Esophagus squamous epithelium (tissue), 5 donors: ENCODE data around the gene VPS29. TPM values are rescaled to one million over a fixed set of nuclear protein-coding genes. Genes with fewer than 3 reads are reported as not detected.

Experiments used
- DNase-seq: peaks from one replicate; lab custom pipeline; 2025; lab: John Stamatoyannopoulos, UW
- H3K27ac ChIP-seq, 4 donors: fragments of 200-600 bp; sonication (generic); one replicate each; pipeline ENCODE4 v1.5.1; 2016 to 2019; ENCODE audit warnings: mild to moderate bottlenecking in 1 of 4
- H3K27me3 ChIP-seq, 4 donors: fragments of 200-600 bp; sonication (generic); 1 replicate in 3 of 4; 2 replicates in 1 of 4; pipeline versions ENCODE4 v1.5.1 to v1.6.0; 2017 to 2021; ENCODE audit warnings: antibody characterized with exemption in 1 of 4
- H3K36me3 ChIP-seq, 3 donors: fragments of 200-600 bp; sonication (generic); one replicate each; pipeline ENCODE4 v1.5.1; 2016 to 2019
- H3K4me1 ChIP-seq, 3 donors: fragments of 200-600 bp; sonication (generic); one replicate each; pipeline ENCODE4 v1.5.1; 2017 to 2019
- H3K4me3 ChIP-seq, 4 donors: fragments of 200-600 bp; sonication (generic); 1 replicate in 3 of 4; 2 replicates in 1 of 4; pipeline ENCODE4 v1.5.1; 2016 to 2019; ENCODE audit warnings: mild to moderate bottlenecking in 2 of 4, moderate library complexity in 1 of 4
- H3K9me3 ChIP-seq, 3 donors: fragments of 200-600 bp; sonication (generic); one replicate each; pipeline ENCODE4 v1.5.1; 2016 to 2019
- CTCF ChIP-seq, 6 experiments: fragments of 450-650 bp in 4 of 6; fragments of 200-600 bp in 2 of 6; sonication (generic) in 2 of 6; IDR thresholded peaks; one replicate each; pipeline ENCODE4 v1.5.1; 2016 to 2019; ENCODE audit warnings: antibody characterized with exemption in 6 of 6, mild to moderate bottlenecking in 4 of 6, moderate library complexity in 4 of 6
- POLR2A ChIP-seq, 4 donors: fragments of 450-650 bp; IDR thresholded peaks; one replicate each; pipeline ENCODE4 v1.6.1; 2017; ENCODE audit warnings: antibody characterized with exemption in 4 of 4, mild to moderate bottlenecking in 4 of 4, moderate library complexity in 3 of 4
- WGBS, 2 donors: methylation state at CpG; one replicate each; pipeline ENCODE4 v1.1.5; 2018; 5-methylcytosine and 5-hydroxymethylcytosine counted together
- intact Hi-C: fragments of 100-400 bp; cut with DNase I; formaldehyde crosslinking; loops from one replicate; pipeline ENCODE4 v1.15.0; 2022
- small RNA-seq, 4 donors: library from RNA; depleted of rRNA; stranded (forward); fragments of <200 nt; gene quantifications; one replicate each; pipeline ENCODE3, GENCODE V24; 2016
- total RNA-seq, 4 donors: library from RNA; depleted of rRNA; stranded (reverse); fragments of >200 nt; gene quantifications; one replicate each; pipeline ENCODE4 v1.1.0, GENCODE V29; 2016
- donor health status: DM: yes; HTN: yes; CAD: no.

VPS29 gene
- total RNA-seq, 4 donors from 2014 or later: 66.9 to 146 (median 110) TPM

DNA sequence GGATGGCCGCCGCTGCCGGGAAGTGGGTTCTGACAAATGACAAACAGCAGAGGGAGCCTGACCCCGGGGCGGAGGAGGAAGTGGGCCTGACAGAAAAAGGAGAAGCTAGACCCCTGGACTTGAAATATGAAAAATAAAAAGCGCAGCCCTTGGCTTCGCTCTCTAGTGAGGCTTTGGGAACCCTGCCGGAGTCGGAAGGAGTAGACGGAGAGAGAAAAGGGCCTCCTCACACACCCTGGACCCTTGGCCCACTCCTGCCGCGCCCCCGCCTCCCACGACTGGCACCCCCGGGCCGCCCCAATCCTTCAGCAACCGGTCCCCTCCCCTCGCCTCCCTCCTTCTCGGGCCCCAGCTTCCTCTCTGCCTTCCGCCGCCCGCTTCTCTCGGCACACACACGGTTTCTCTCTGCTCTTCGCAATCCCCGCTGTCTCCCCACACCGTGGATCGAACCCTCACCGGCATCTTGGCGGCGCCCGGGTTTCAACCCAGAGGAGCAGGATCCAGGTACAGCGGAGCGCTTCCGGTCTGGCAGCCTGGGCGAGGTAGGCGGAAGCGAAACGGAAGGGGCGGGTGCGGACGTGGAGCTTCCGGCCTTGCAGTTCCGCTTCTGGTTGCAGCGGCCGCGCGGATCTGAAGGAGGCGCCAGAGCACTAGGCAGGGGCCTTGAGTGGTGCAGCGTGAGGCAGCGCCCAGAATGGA lies 52.0 kb downstream of the VPS29 start, which contains the start of gene ARPC3:
Gene ARPC3, minus strand, starts transcription at position 539 of the 699 bp plus-strand sequence. Its CDS starts 77 bp downstream, at position 462.
- intact Hi-C loops: loop anchor here (5.0 to 10.0 kb wide), 2 partner anchors 65 to 152 kb away; no protein-coding TSS in a partner anchor
- WGBS, 2 donors: 0 to 2% methylated on average over 24 to 35 of the region's 51 CpGs
- TF ChIP-seq CTCF (IDR thresholded peaks at IDR 0.05): peak; percentile 82 to 96 (median 92)
- TF ChIP-seq POLR2A (IDR thresholded peaks at IDR 0.05): peak in 2 of 4 donors; percentile 55 to 75
- Histone ChIP-seq H3K27me3 (no peaks in the 10 kb centered on the region), H3K36me3 (peaks cover 0 to 57% (median 5%) of the 10 kb centered on the region in 3 donors), H3K9me3 (no peaks in the 10 kb centered on the region), H3K4me3 (peak within 1 kb of the TSS; percentile 66 to 90 (median 88)), H3K27ac (peak within 1 kb of the TSS; percentile 96 to 97 (median 96)), H3K4me1 (peaks cover 0 to 46% (median 28%) of the 10 kb centered on the region in 3 donors)
- peak; percentile 79 for DNase-seq

- peak overlapping the region; percentile 39 to 68 (median 56) for H3K27ac ChIP-seq
- no peak for DNase-seq
- no peaks in the 10 kb centered on the region for H3K27me3 ChIP-seq
- no peak for TF ChIP-seq CTCF (IDR thresholded peaks at IDR 0.05)
- H3K4me3 ChIP-seq: no peak overlapping the region
- no peaks in the 10 kb centered on the region for H3K9me3 ChIP-seq
- intact Hi-C loops: no loop called here
- 69 to 85% methylated on average over 3 of the region's 3 CpGs for WGBS, 2 donors
- peaks cover 5 to 79% (median 18%) of the 10 kb centered on the region in 3 donors for H3K36me3 ChIP-seq
- H3K4me1 ChIP-seq: peaks cover 0 to 49% (median 28%) of the 10 kb centered on the region in 3 donors
Measured at GRCh38 chr12:110444455-110444854, 57.5 kb downstream of the VPS29 start.

Small RNAs within 50 kb of the gene (small RNA-seq; reads per million reads assigned to genes)
- gene RF00278: 0 reads per million in 4 donors

Other genes with a start within 250 kb of the VPS29 start
- gene ATP2A2, start 220.9 kb downstream of the VPS29 start, total RNA-seq: 100 to 1,000 TPM; 147 to 263 (median 177) TPM
- gene ANAPC7, start 98.4 kb downstream of the VPS29 start, total RNA-seq: 10 to 100 TPM; 67.5 to 78.8 (median 74.4) TPM
- gene ARPC3, start 51.8 kb downstream of the VPS29 start, total RNA-seq: 100 to 1,000 TPM; 439 to 894 (median 711) TPM
- gene GPN3, start 33.9 kb downstream of the VPS29 start, total RNA-seq: 10 to 100 TPM in 3 of 4 donors, 1 to 10 TPM in 1; 5.5 to 27.1 (median 12.9) TPM
- 1 to 10 TPM in 3 of 4 donors, not detected in 1; 1.9 to 7.1 (median 3.4) TPM for gene FAM216A, start 33.3 kb downstream of the VPS29 start, total RNA-seq
- gene RAD9B, start 220 bp upstream of the VPS29 start, total RNA-seq: under 1 TPM in 3 of 4 donors, not detected in 1; 0.23 to 0.76 (median 0.40) TPM
- 10 to 100 TPM; 14.8 to 30.5 (median 19.2) TPM for gene PPTC7, start 81.2 kb upstream of the VPS29 start, total RNA-seq
- gene TCTN1, start 112.0 kb upstream of the VPS29 start, total RNA-seq: 10 to 100 TPM in 2 of 4 donors, 1 to 10 TPM in 2; 4.4 to 15.6 (median 8.8) TPM
- gene HVCN1, start 187.0 kb upstream of the VPS29 start, total RNA-seq: 1 to 10 TPM; 1.0 to 5.7 (median 1.7) TPM
- 100 to 1,000 TPM in 3 of 4 donors, 10 to 100 TPM in 1; 55.3 to 127 (median 114) TPM for gene PPP1CC, start 240.8 kb upstream of the VPS29 start, total RNA-seq